Activated B cell treated with CpG ODN at 0.5 μM for 24 hours (primary cell): ENCODE measurements around the gene CST5. TPM values are rescaled to one million over a fixed set of nuclear protein-coding genes. Genes with fewer than 3 reads are reported as not detected.

ENCODE experiments used
- ATAC-seq: fragments of 200-7000 bp; cut with Tn5 transposase; one replicate; pipeline ENCODE4 v1.10.0; 2021; ENCODE audit warnings: low read depth, mild to moderate bottlenecking, moderate library complexity
- CTCF ChIA-PET: fragments of 350-600 bp; sonication (Branson Sonifier 250); formaldehyde crosslinking; loops from one replicate; lab custom pipeline; 2021; ENCODE audit warnings: antibody characterized with exemption; lab: Charles Lee
- POLR2A ChIA-PET: fragments of 350-600 bp; sonication (Branson Sonifier 250); formaldehyde crosslinking; loops from one replicate; lab custom pipeline; 2021; ENCODE audit warnings: antibody characterized with exemption; lab: Charles Lee
- DNase-seq: peaks from one replicate; pipeline ENCODE4 v3.0.0; 2022
- H3K27ac Mint-ChIP-seq: one replicate; pipeline ENCODE4 v1.8.0; 2020; ENCODE audit warnings: mixed read lengths
- H3K27me3 Mint-ChIP-seq: one replicate; pipeline ENCODE4 v1.8.0; 2021; ENCODE audit warnings: mixed read lengths
- H3K36me3 Mint-ChIP-seq: one replicate; pipeline ENCODE4 v1.8.0; 2021; ENCODE audit warnings: low read depth, mixed read lengths
- H3K4me1 Mint-ChIP-seq: one replicate; pipeline ENCODE4 v1.8.0; 2021; ENCODE audit warnings: mixed read lengths
- H3K4me3 Mint-ChIP-seq: one replicate; pipeline ENCODE4 v1.8.0; 2020; ENCODE audit warnings: mild to moderate bottlenecking, mixed read lengths
- H3K9me3 Mint-ChIP-seq: one replicate; pipeline ENCODE4 v1.8.0; 2020; ENCODE audit warnings: mixed read lengths
- intact Hi-C: fragments of 100-400 bp; cut with micrococcal nuclease; formaldehyde crosslinking; loops from one replicate; pipeline ENCODE4 v1.15.1; 2024
- total RNA-seq: library from RNA; stranded (reverse); gene quantifications from 2 replicates; pipeline ENCODE4 v1.2.3, GENCODE V29; 2022
- TF ChIP-seq, protein P1 (sequence below): fragments of 200-600 bp; IDR thresholded peaks from one replicate; pipeline ENCODE4 v1.8.0; 2022; ENCODE audit warnings: antibody characterized with exemption, mild to moderate bottlenecking

Gene CST5
- total RNA-seq, 1 donor from 2014 or later, result not detected

DNA sequence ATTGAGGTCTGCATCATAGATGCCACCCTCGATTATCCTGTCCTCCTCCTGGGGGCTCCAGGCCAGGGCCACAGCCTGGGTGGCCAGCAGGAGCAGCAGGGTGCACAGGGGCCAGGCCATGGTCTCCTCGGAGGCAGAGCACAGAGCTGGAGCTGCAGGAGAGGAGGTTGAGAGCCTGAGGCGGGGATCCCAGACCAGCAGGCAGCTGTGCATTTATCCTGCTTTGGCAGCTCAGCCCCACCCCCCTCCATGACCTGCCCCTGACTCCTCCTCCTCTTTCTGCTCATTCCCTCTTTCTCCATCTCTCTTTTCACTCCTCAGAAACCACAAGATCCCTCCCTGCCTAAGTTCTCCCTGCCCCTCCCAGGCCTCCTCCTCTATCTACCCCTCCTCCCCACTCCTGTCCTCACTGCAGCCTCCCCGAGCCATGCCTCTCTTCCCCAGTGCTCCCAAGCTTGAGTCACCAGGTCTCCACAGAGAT is 53.0 kb downstream of the CST5 start, which contains the start of gene CST2:
TSS of gene CST2 (minus strand) at position 189 of the 481 bp plus-strand sequence. CDS start at position 120, 69 bp downstream.
- intact Hi-C loops, result no loop called here
- no peak within 1 kb of the TSS for H3K4me3 Mint-ChIP-seq

More for the DNA sequence above, 53.0 kb downstream of the CST5 start, which contains the start of gene CST2:
- TF ChIP-seq, protein P1, sequence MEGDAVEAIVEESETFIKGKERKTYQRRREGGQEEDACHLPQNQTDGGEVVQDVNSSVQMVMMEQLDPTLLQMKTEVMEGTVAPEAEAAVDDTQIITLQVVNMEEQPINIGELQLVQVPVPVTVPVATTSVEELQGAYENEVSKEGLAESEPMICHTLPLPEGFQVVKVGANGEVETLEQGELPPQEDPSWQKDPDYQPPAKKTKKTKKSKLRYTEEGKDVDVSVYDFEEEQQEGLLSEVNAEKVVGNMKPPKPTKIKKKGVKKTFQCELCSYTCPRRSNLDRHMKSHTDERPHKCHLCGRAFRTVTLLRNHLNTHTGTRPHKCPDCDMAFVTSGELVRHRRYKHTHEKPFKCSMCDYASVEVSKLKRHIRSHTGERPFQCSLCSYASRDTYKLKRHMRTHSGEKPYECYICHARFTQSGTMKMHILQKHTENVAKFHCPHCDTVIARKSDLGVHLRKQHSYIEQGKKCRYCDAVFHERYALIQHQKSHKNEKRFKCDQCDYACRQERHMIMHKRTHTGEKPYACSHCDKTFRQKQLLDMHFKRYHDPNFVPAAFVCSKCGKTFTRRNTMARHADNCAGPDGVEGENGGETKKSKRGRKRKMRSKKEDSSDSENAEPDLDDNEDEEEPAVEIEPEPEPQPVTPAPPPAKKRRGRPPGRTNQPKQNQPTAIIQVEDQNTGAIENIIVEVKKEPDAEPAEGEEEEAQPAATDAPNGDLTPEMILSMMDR, result no peak
- ATAC-seq (no peak), DNase-seq (no peak)
- Mint-ChIP-seq H3K27ac (no peak within 1 kb of the TSS), H3K9me3 (no peaks in the 10 kb centered on the region), H3K27me3 (no peaks in the 10 kb centered on the region), H3K4me1 (no peaks in the 10 kb centered on the region), H3K36me3 (no peaks in the 10 kb centered on the region)
- CTCF ChIA-PET, result no interaction called here
- POLR2A ChIA-PET, result no interaction called here

Other genes starting within 250 kb of the CST5 start
- gene CST3, start 241.8 kb downstream of the CST5 start, total RNA-seq, result not detected in 2 replicates
- gene CST4, start 190.7 kb downstream of the CST5 start, total RNA-seq, result not detected in 2 replicates
- gene CST1, start 128.8 kb downstream of the CST5 start, total RNA-seq, result not detected in 2 replicates
- not detected in 2 replicates for gene CST2, start 53.0 kb downstream of the CST5 start, total RNA-seq
- not detected in 2 replicates for gene GGTLC1, start 109.0 kb upstream of the CST5 start, total RNA-seq